GM12874 (cell line): ENCODE measurements around the gene CLDN6.

Experiments used
- TF ChIP-seq, protein P1 (sequence below): IDR thresholded peaks from 2 replicates; pipeline ENCODE4 v1.5.1; 2011; ENCODE audit warnings: low read depth, mild to moderate bottlenecking, control low read depth, low read length, moderate library complexity; ENCODE audit not compliant: insufficient read depth

Gene CLDN6

GRCh38 chr16:3027489-3027795 is 9.5 kb upstream of the CLDN6 start:
- TF ChIP-seq, protein P1, sequence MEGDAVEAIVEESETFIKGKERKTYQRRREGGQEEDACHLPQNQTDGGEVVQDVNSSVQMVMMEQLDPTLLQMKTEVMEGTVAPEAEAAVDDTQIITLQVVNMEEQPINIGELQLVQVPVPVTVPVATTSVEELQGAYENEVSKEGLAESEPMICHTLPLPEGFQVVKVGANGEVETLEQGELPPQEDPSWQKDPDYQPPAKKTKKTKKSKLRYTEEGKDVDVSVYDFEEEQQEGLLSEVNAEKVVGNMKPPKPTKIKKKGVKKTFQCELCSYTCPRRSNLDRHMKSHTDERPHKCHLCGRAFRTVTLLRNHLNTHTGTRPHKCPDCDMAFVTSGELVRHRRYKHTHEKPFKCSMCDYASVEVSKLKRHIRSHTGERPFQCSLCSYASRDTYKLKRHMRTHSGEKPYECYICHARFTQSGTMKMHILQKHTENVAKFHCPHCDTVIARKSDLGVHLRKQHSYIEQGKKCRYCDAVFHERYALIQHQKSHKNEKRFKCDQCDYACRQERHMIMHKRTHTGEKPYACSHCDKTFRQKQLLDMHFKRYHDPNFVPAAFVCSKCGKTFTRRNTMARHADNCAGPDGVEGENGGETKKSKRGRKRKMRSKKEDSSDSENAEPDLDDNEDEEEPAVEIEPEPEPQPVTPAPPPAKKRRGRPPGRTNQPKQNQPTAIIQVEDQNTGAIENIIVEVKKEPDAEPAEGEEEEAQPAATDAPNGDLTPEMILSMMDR: no peak

GRCh38 chr16:3026609-3027488 is 8.9 kb upstream of the CLDN6 start:
- TF ChIP-seq, protein P1: no peak

- TF ChIP-seq, protein P1: no peak
These were observed 8.0 kb upstream of the CLDN6 start for GRCh38 chr16:3026003-3026378.

DNA sequence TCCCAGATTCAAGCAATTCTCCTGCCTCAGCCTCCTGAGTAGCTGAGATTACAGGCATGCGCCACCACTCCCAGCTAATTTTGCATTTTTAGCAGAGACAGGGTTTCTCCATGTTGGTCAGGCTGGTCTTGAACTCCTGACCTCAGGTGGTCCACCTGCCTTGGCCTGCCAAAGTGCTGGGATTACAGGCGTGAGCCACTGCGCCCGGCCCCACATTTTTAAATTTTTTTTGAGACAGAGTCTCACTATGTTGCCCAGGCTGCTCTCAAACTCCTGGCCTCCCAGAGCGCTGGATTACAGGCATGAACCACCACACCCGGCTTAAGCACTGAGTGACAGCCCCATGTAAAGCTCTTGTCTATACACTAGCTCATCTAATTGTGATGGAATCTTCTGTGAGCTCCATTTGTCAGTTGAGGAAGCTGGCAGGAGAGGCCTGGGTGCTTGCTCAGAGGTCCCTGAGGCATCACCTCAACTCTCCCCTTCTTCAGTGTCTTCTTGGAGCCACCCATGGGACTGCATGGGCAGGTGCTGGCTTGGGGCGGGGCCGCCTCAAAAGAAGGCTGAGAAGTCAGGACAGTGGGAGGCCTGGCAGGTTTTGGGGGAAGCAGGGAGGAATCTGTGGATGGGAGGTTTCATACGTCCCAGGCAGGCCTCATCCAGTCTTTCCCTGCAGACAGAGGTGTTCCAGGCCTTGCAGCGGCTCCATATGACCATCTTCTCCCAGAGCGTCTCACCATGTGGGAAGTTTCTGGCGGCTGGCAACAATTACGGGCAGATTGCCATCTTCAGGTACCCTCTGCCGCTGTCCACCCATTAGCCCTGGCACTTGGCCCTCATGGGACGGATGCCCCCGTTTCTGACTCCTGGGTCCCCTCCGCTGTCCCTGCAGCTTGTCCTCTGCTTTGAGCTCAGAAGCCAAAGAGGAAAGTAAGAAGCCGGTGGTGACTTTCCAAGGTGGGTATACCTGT is 7.3 kb upstream of the CLDN6 start:
- TF ChIP-seq, protein P1: no peak

GRCh38 chr16:3023669-3024478 is 5.9 kb upstream of the CLDN6 start, which contains the start of the genes HCFC1R1 and THOC6:
Gene HCFC1R1, minus strand, starts transcription at chr16:3023942. Its CDS starts 1 bp downstream, at chr16:3023941.
Gene THOC6, plus strand, starts transcription at chr16:3024035. Its CDS starts 292 bp downstream, at chr16:3024327.
- TF ChIP-seq, protein P1: no peak

DNA sequence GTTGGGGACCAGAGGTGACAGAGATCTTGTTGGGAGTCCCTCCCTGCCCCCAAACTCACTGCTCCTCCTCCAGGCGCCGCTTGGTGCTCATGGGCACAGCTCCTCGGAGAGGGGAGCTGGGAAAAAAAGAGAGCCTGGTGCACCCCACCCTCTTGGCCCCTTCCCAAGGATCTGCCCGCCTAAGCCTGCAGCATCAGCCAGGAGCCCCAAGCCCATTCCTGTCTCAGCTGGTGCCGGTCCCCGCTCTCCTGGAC is 5.4 kb upstream of the CLDN6 start:
- TF ChIP-seq, protein P1: no peak
